ENCODE measurements around the gene PALM2AKAP2.

PALM2AKAP2 gene

DNA sequence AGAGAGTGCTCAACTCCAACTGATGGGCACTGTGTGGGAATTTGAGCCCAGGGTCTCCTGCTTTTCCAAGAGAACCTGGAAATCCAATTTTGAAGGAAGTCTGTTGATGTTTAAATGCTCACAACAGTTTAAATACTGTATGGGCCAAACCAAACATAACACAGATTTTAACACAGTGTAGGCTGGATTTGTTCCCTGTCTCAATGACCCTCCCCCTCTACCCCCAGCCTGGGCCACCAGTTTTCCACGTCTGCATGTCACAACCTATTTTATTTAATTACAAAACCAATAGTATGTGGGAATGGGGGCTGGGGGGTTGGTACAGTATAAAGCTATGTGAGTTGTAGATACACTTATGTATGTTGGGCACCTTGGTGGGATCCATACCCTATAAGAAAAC lies 11.7 kb downstream of the PALM2AKAP2 start:
- TF ChIP-seq FOXM1 (IDR thresholded peaks at IDR 0.05; ENCODE audit: borderline replicate concordance) (no peak), SUZ12 (IDR thresholded peaks at IDR 0.05) (no peak), SP1 (IDR thresholded peaks at IDR 0.05) (no peak), BHLHE40 (IDR thresholded peaks at IDR 0.05; ENCODE audit: borderline replicate concordance) (no peak)
- DNase-seq (ENCODE audit: extremely low spot score) = no peak
- POLR2A ChIA-PET = no interaction called here
- CTCF ChIA-PET = no interaction called here

DNA sequence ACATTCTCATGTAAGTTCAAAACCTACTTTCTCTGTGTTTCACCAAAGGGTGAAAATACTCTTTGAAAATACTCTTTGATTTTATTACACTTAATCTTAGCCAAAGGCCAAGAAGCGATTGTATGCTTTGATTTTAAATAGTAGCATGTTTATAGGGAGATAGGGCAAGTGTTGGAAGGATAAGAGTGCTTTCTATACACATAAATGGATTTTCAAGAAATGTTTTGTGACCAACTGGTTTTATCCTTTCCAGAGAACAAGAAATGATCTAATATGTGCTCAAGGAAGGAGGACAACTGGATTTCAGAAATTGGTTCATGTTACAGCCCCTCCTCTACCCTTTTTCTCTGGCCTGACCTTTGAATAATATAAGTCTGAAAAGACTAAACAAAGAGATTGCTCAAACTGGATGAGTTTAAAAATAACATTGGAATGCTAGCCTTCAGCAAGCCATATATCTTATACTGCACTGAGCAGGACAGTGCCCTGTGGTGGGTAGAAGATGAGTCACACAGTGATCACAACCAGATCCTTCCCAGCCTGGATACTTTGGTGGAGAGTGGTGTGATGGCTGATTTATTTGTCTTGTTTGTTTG lies 13.1 kb downstream of the PALM2AKAP2 start:
- ChIA-PET CTCF (no interaction called here), POLR2A (no interaction called here)
- TF ChIP-seq ARNT (IDR thresholded peaks at IDR 0.05) (no peak), ELF4 (IDR thresholded peaks at IDR 0.05) (no peak), NFRKB (IDR thresholded peaks at IDR 0.05) (no peak), FOXK2 (IDR thresholded peaks at IDR 0.05) (no peak), SP1 (IDR thresholded peaks at IDR 0.05) (no peak)
- TF ChIP-seq, protein P1, sequence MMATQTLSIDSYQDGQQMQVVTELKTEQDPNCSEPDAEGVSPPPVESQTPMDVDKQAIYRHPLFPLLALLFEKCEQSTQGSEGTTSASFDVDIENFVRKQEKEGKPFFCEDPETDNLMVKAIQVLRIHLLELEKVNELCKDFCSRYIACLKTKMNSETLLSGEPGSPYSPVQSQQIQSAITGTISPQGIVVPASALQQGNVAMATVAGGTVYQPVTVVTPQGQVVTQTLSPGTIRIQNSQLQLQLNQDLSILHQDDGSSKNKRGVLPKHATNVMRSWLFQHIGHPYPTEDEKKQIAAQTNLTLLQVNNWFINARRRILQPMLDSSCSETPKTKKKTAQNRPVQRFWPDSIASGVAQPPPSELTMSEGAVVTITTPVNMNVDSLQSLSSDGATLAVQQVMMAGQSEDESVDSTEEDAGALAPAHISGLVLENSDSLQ (IDR thresholded peaks at IDR 0.05) = no peak
- DNase-seq (ENCODE audit: extremely low spot score) = no peak

DNA sequence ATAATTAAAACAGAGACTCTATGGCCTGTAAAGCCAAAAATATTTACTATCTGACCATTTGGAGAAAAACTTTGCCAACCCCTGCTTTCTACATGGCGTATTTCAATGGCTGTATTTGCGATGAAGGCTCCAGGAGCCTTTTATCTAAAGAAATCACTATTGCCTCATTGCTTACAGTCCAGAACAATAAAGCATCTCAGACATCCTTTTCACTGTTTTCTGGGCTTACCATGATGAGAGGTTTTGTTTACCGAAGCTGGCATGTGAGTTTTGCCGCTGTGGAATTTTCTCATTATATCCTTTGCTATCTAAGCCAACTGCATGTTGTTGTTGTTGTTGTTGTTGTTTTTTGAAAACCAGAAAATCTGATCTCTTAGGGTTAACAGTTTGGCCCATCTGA lies 13.9 kb downstream of the PALM2AKAP2 start:
- no peak for DNase-seq (ENCODE audit: extremely low spot score)
- ChIA-PET POLR2A (interaction anchor here (0.5 kb wide), 1 partner anchor 39 kb away, joined by 3 read pairs; no protein-coding TSS in a partner anchor), CTCF (no interaction called here)
- no peak for TF ChIP-seq L3MBTL2 (conservative IDR thresholded peaks at IDR 0.05)
- TF ChIP-seq SUZ12 (IDR thresholded peaks at IDR 0.05) = no peak
- TF ChIP-seq BHLHE40 (IDR thresholded peaks at IDR 0.05; ENCODE audit: borderline replicate concordance) = no peak
- TF ChIP-seq ELF4 (IDR thresholded peaks at IDR 0.05) = no peak
- TF ChIP-seq, protein P1 (IDR thresholded peaks at IDR 0.05) = no peak
- TF ChIP-seq LEF1 (IDR thresholded peaks at IDR 0.05; ENCODE audit: borderline replicate concordance) = no peak
- TF ChIP-seq FOXK2 (IDR thresholded peaks at IDR 0.05) = no peak
- no peak for TF ChIP-seq HDGF (IDR thresholded peaks at IDR 0.05; ENCODE audit: borderline replicate concordance)
- TF ChIP-seq FOXM1 (IDR thresholded peaks at IDR 0.05; ENCODE audit: borderline replicate concordance) = no peak
- no peak for TF ChIP-seq CTBP1 (IDR thresholded peaks at IDR 0.05; ENCODE audit: borderline replicate concordance)
- TF ChIP-seq SP1 (IDR thresholded peaks at IDR 0.05) = no peak
- no peak for TF ChIP-seq FOXA1 (IDR thresholded peaks at IDR 0.05)
- no peak for TF ChIP-seq NFRKB (IDR thresholded peaks at IDR 0.05)
- TF ChIP-seq ZNF384 (IDR thresholded peaks at IDR 0.05) = no peak
- TF ChIP-seq TARDBP (IDR thresholded peaks at IDR 0.05) = no peak

DNA sequence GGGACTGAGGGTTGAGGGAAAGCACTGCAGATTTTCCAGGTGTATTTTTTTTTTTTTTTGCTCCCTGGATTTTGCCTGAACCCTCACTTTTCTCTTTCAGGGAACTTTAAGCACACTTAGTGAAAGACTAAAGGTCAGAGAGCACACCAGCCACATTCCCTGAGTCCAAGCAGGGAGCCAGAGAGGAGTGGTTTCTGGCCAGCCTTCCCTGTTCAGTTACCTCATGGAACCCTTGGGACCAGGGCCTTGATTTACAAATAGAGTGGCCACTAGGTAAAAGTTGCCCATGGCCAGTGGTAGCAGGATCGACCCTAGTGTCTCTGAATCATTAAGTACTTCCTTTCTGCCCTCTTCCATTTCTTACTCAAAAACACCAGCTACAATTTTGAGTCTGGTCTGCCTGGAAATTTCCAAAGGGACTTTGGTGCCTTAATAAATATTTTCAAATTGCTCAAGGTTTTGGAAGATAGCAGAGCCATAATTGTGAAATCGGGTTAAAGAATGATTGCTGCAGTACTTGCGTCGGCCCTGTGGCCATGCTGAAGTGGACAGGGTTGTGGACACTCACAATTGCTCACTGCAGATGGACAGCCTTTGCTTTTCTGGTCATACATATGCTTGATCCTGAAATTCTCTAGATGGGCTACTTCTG lies 14.5 kb downstream of the PALM2AKAP2 start:
- DNase-seq (ENCODE audit: extremely low spot score) = no peak
- ChIA-PET POLR2A (no interaction called here), CTCF (no interaction called here)
- no peak for TF ChIP-seq L3MBTL2 (conservative IDR thresholded peaks at IDR 0.05)
- no peak for TF ChIP-seq FOXM1 (IDR thresholded peaks at IDR 0.05; ENCODE audit: borderline replicate concordance)
- TF ChIP-seq BHLHE40 (IDR thresholded peaks at IDR 0.05; ENCODE audit: borderline replicate concordance) = no peak
- TF ChIP-seq FOXA1 (IDR thresholded peaks at IDR 0.05) = no peak
- TF ChIP-seq LEF1 (IDR thresholded peaks at IDR 0.05; ENCODE audit: borderline replicate concordance) = no peak
- TF ChIP-seq TARDBP (IDR thresholded peaks at IDR 0.05) = no peak
- TF ChIP-seq ZNF384 (IDR thresholded peaks at IDR 0.05) = no peak
- no peak for TF ChIP-seq SP1 (IDR thresholded peaks at IDR 0.05)
- no peak for TF ChIP-seq SUZ12 (IDR thresholded peaks at IDR 0.05)
- no peak for TF ChIP-seq CTBP1 (IDR thresholded peaks at IDR 0.05; ENCODE audit: borderline replicate concordance)
- TF ChIP-seq ARNT (IDR thresholded peaks at IDR 0.05) = no peak

DNA sequence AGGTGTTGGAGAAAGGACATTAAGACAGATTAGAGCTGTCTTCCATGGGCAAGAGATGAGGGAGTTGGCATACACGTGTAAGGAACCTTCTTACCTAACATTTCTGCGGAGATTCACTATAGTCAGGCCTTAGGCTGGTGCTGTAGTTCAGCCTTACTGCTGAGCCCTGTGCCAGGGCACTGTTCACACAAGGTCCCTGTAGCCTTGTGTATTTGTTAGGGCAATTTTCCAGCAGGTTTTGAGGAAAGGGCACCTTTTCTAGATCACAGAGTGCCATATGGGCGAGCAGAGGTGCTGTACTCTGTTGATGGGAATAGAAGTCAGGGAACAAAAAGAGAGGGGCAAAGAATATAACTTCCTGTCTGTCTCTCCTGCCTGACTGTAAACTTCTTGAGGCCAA lies 15.6 kb downstream of the PALM2AKAP2 start:
- ChIA-PET POLR2A (no interaction called here), CTCF (no interaction called here)
- no peak for DNase-seq (ENCODE audit: extremely low spot score)
- TF ChIP-seq FOXM1 (IDR thresholded peaks at IDR 0.05; ENCODE audit: borderline replicate concordance) (no peak), SP1 (IDR thresholded peaks at IDR 0.05) (no peak), CTBP1 (IDR thresholded peaks at IDR 0.05; ENCODE audit: borderline replicate concordance) (no peak), LEF1 (IDR thresholded peaks at IDR 0.05; ENCODE audit: borderline replicate concordance) (no peak), TARDBP (IDR thresholded peaks at IDR 0.05) (no peak), ARNT (IDR thresholded peaks at IDR 0.05) (no peak), SUZ12 (IDR thresholded peaks at IDR 0.05) (no peak), FOXK2 (IDR thresholded peaks at IDR 0.05) (no peak), FOXA1 (IDR thresholded peaks at IDR 0.05) (no peak), L3MBTL2 (conservative IDR thresholded peaks at IDR 0.05) (no peak), ZNF384 (IDR thresholded peaks at IDR 0.05) (no peak), ELF4 (IDR thresholded peaks at IDR 0.05) (no peak), NFRKB (IDR thresholded peaks at IDR 0.05) (no peak)
- TF ChIP-seq, protein P1 (IDR thresholded peaks at IDR 0.05) = no peak

DNA sequence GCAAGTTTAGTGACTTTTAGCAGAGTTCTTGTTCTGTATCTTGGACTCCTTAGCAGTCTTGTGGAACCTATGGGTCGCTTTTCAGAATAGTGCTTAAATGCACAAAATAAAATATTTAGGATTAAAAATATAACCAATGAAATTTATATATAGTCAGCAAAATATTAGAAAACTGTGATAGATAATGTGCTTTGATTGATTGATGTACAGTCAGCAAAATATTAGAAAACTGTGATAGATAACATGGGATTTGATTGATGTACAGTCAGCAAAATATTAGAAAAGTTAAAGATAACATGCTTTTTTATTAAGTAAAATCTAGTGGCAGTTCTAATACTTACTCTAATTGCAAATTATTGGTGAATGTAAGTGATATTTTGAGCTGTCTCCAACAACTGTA lies 16.1 kb downstream of the PALM2AKAP2 start:
- TF ChIP-seq ELF4 (IDR thresholded peaks at IDR 0.05) (no peak), SP1 (IDR thresholded peaks at IDR 0.05) (no peak), HDGF (IDR thresholded peaks at IDR 0.05; ENCODE audit: borderline replicate concordance) (no peak), SUZ12 (IDR thresholded peaks at IDR 0.05) (no peak), ARNT (IDR thresholded peaks at IDR 0.05) (no peak), FOXM1 (IDR thresholded peaks at IDR 0.05; ENCODE audit: borderline replicate concordance) (no peak), BHLHE40 (IDR thresholded peaks at IDR 0.05; ENCODE audit: borderline replicate concordance) (no peak), FOXA1 (IDR thresholded peaks at IDR 0.05) (no peak)
- TF ChIP-seq, protein P1 (IDR thresholded peaks at IDR 0.05) = no peak
- CTCF ChIA-PET = no interaction called here
- POLR2A ChIA-PET = no interaction called here
- no peak for DNase-seq (ENCODE audit: extremely low spot score)
